ACC112 (cell line): Measurements from ENCODE around the gene LTBR.

Source experiments
- H2AFZ ChIP-seq: fragments of 200-600 bp; sonication (generic); one replicate; pipeline ENCODE4 v1.6.0; 2017; ENCODE audit warnings: antibody characterized with exemption, low read length; ENCODE audit not compliant: unreplicated experiment
- H3K27ac ChIP-seq: fragments of 200-600 bp; sonication (generic); 2 replicates; pipeline ENCODE4 v1.5.1; 2014; ENCODE audit warnings: low read depth, mild to moderate bottlenecking, antibody characterized with exemption, low read length, moderate library complexity
- H3K27me3 ChIP-seq: fragments of 200-600 bp; sonication (generic); 2 replicates; pipeline ENCODE4 v1.6.1; 2014; ENCODE audit warnings: mild to moderate bottlenecking, antibody characterized with exemption, low read length, moderate library complexity, mixed read lengths; ENCODE audit not compliant: insufficient read depth
- H3K36me3 ChIP-seq: fragments of 200-600 bp; sonication (generic); 2 replicates; pipeline ENCODE4 v1.6.1; 2016; ENCODE audit warnings: mild to moderate bottlenecking, antibody characterized with exemption, low read length, moderate library complexity, mixed read lengths; ENCODE audit not compliant: insufficient read depth
- H3K4me1 ChIP-seq: fragments of 200-600 bp; sonication (generic); one replicate; pipeline ENCODE4 v1.6.1; 2016; ENCODE audit warnings: low read length, mixed read lengths; ENCODE audit not compliant: insufficient read depth, unreplicated experiment, control insufficient read depth
- H3K4me3 ChIP-seq: fragments of 200-600 bp; sonication (generic); 2 replicates; pipeline ENCODE4 v1.5.1; 2014; ENCODE audit warnings: mild to moderate bottlenecking, low read depth, low read length
- H3K79me2 ChIP-seq: fragments of 200-600 bp; sonication (generic); one replicate; pipeline ENCODE4 v1.6.0; 2016; ENCODE audit warnings: low read length; ENCODE audit not compliant: control insufficient read depth, unreplicated experiment, insufficient read depth

LTBR gene

DNA sequence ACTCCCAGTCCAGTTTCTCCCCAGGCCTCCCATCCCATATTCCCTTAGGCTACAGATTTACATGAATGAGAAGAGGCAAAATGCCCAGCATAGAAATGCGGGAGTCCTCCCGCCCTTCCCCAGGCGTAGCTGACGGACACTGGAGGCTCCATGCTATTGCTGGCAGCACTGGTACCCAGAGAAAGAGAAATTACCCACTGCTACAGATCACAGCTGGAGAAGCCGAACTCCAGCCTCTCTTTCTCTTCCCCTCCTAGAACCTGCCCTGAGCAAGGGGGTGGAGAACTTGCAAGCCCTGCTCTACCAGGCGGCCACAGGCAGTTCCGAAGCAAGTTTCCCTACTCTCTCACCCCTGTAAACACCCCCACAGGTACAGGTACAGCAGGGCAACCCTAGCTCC, 3.6 kb downstream of the LTBR start:
- Histone ChIP-seq H3K4me1 (peaks cover 25% of the 10 kb centered on the region), H3K79me2 (peaks cover 45% of the 10 kb centered on the region), H3K27me3 (no peaks in the 10 kb centered on the region), H3K4me3 (no peak overlapping the region), H2AFZ (no peak overlapping the region), H3K27ac (no peak overlapping the region), H3K36me3 (peaks cover 28% of the 10 kb centered on the region)

DNA sequence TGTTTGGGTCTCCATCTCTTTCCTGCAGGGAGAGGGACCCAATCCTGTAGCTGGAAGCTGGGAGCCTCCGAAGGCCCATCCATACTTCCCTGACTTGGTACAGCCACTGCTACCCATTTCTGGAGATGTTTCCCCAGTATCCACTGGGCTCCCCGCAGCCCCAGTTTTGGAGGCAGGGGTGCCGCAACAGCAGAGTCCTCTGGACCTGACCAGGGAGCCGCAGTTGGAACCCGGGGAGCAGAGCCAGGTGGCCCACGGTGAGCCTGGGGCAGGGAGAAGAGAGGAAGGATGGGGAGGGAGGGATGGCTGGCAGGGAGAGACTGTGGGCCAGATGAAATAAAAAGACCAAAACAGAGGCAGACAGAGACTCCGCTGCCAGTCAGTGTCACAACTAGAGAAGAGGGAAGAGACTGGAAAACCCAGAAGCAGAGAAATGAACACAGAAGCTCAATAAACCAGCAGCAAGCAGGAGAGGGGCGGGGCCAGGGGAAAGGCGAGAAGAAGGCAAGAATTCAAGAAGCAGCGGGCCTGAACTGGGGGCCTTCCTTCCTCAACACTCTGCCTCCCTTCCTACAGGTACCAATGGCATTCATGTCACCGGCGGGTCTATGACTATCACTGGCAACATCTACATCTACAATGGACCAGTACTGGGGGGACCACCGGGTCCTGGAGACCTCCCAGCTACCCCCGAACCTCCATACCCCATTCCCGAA, 6.3 kb downstream of the LTBR start:
- peaks cover 25% of the 10 kb centered on the region for H3K79me2 ChIP-seq
- no peak overlapping the region for H3K4me3 ChIP-seq
- peaks cover 14% of the 10 kb centered on the region for H3K4me1 ChIP-seq
- no peak overlapping the region for H2AFZ ChIP-seq
- H3K36me3 ChIP-seq, result peaks cover 30% of the 10 kb centered on the region
- no peaks in the 10 kb centered on the region for H3K27me3 ChIP-seq
- no peak overlapping the region for H3K27ac ChIP-seq

- no peak overlapping the region for H2AFZ ChIP-seq
- H3K27ac ChIP-seq, result no peak overlapping the region
- peaks cover 20% of the 10 kb centered on the region for H3K79me2 ChIP-seq
- peaks cover 11% of the 10 kb centered on the region for H3K4me1 ChIP-seq
- peaks cover 29% of the 10 kb centered on the region for H3K36me3 ChIP-seq
- H3K27me3 ChIP-seq, result no peaks in the 10 kb centered on the region
- H3K4me3 ChIP-seq, result no peak overlapping the region
These were observed 7.1 kb downstream of the LTBR start for GRCh38 chr12:6391013-6391412.

DNA sequence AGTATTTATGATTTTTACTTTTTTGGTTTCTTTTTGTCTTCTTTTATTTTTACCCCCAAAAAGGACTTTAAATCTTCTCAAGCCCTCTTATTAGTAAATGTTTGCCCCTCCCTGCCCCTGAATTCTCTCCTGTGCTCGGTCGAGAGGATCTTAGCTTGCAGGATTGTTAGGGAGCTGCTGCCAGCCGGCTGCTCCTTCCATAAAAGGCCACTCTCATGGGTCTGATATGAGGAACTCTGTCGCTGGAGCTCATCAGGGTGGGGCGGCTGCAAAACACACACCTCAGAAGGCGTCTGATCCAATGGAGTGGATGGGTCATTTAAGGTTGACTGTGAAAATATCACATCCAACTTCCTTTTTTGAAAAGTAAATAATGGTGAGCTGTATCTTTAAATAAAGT, 8.5 kb downstream of the LTBR start:
- Histone ChIP-seq H3K36me3 (peaks cover 19% of the 10 kb centered on the region), H3K27ac (no peak overlapping the region), H3K4me1 (no peaks in the 10 kb centered on the region)

DNA sequence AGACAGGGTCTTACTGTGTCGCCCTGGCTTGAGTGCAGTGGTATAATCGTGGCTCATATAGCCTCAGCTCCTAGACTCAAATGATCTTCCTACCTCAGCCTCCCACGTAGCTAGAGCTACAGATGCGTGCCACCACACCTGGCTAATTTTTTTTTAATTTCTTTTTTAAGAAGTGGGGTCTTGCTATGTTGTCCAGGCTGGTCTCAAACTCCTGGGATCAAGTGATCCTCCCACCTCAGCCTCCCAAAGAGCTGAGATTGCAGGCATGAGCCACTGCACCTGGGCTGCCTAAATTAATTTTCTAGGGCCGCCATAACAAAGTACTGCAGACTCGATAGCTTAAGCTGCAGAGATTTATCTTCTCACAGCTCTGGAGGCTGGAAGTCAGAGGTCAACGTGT, 9.1 kb downstream of the LTBR start:
- H3K4me1 ChIP-seq, result no peaks in the 10 kb centered on the region
- H3K79me2 ChIP-seq, result no peaks in the 10 kb centered on the region
- H3K4me3 ChIP-seq, result no peak overlapping the region
- no peaks in the 10 kb centered on the region for H3K27me3 ChIP-seq
- H2AFZ ChIP-seq, result no peak overlapping the region
- H3K36me3 ChIP-seq, result peaks cover 19% of the 10 kb centered on the region
- H3K27ac ChIP-seq, result no peak overlapping the region

More for the DNA sequence above, 8.5 kb downstream of the LTBR start:
- H2AFZ ChIP-seq, result no peak overlapping the region
- H3K27me3 ChIP-seq, result no peaks in the 10 kb centered on the region
- peaks cover 6% of the 10 kb centered on the region for H3K79me2 ChIP-seq
- H3K4me3 ChIP-seq, result no peak overlapping the region

DNA sequence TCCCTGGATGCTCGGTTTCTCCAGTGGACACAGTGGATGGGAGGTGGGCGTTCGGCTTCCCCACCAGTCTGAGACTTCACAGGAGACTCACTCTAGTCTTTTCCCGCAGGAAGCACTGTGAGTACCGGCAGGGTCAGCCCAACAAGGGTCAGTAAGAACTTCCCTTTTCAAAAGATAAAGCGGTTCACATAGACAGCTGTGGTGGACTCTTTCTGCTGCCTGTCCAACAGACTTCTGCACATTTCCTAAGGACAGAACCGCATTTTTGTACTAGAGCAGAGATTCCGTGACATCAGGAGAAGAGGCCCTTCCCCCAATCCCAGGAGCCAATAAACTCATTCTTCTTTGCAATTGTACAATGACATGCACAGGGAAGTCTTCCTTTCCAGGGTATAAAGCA, 10.4 kb downstream of the LTBR start:
- no peaks in the 10 kb centered on the region for H3K79me2 ChIP-seq
- H3K4me1 ChIP-seq, result no peaks in the 10 kb centered on the region
- no peaks in the 10 kb centered on the region for H3K27me3 ChIP-seq
- no peak overlapping the region for H3K4me3 ChIP-seq
- peaks cover 19% of the 10 kb centered on the region for H3K36me3 ChIP-seq
- H2AFZ ChIP-seq, result no peak overlapping the region
- no peak overlapping the region for H3K27ac ChIP-seq

- Histone ChIP-seq H3K4me1 (no peaks in the 10 kb centered on the region), H3K79me2 (no peaks in the 10 kb centered on the region), H3K36me3 (peaks cover 14% of the 10 kb centered on the region), H2AFZ (no peak overlapping the region), H3K4me3 (no peak overlapping the region), H3K27me3 (no peaks in the 10 kb centered on the region), H3K27ac (no peak overlapping the region)
These were observed 12.1 kb downstream of the LTBR start for GRCh38 chr12:6396031-6396430.

- no peaks in the 10 kb centered on the region for H3K4me1 ChIP-seq
- H3K4me3 ChIP-seq, result no peak overlapping the region
- no peaks in the 10 kb centered on the region; the same call in 1 of the 2 replicates for H3K36me3 ChIP-seq
- H3K79me2 ChIP-seq, result no peaks in the 10 kb centered on the region
- H3K27ac ChIP-seq, result no peak overlapping the region
- H3K27me3 ChIP-seq, result no peaks in the 10 kb centered on the region
- no peak overlapping the region for H2AFZ ChIP-seq
These were observed 16.1 kb downstream of the LTBR start for GRCh38 chr12:6399884-6400644.

- no peaks in the 10 kb centered on the region for H3K79me2 ChIP-seq
- H3K4me3 ChIP-seq, result no peak overlapping the region
These were observed 20.4 kb downstream of the LTBR start for GRCh38 chr12:6404390-6404789.

DNA sequence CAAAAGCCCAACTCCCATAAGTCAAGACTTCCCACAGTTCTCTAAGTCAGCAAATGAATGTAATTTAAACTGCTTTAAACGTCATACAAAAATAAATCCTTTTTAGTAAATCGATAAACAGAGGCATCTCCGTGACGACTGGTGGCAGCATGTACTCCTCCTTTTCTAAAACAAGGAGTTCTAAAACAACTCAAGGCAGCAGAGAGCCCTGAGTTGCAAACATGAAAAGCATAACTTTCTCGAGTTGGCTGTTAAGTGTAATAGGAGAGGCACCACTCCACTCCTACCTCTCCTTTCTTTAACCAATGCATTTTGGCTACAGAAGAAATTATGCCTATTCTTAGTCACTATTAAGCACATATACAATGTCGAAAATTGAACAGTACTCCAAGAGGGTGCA, 22.0 kb downstream of the LTBR start:
- Histone ChIP-seq H3K36me3 (no peaks in the 10 kb centered on the region; the same call in 1 of the 2 replicates), H2AFZ (no peak overlapping the region), H3K27ac (no peak overlapping the region), H3K4me1 (no peaks in the 10 kb centered on the region), H3K79me2 (no peaks in the 10 kb centered on the region), H3K4me3 (no peak overlapping the region), H3K27me3 (no peaks in the 10 kb centered on the region)

More at GRCh38 chr12:6404390-6404789, 20.4 kb downstream of the LTBR start:
- Histone ChIP-seq H3K27ac (no peak overlapping the region), H3K4me1 (no peaks in the 10 kb centered on the region), H3K27me3 (no peaks in the 10 kb centered on the region), H2AFZ (no peak overlapping the region), H3K36me3 (no peaks in the 10 kb centered on the region; the same call in 1 of the 2 replicates)
